C4-2B (cell line): ENCODE data around the gene NCK2.

Source experiments
- H3K27ac ChIP-seq: fragments of 450-650 bp; 2 replicates; pipeline ENCODE4 v1.5.1; 2017
- CTCF ChIP-seq: fragments of 450-650 bp; conservative IDR thresholded peaks from 2 replicates; pipeline ENCODE4 v1.5.1; 2017; ENCODE audit warnings: mild to moderate bottlenecking
- ZFX ChIP-seq: fragments of 450-650 bp; IDR thresholded peaks from 2 replicates; pipeline ENCODE4 v1.6.1; 2017

NCK2 gene

GRCh38 chr2:105870858-105871257 is 126.1 kb downstream of the NCK2 start:
- no peak overlapping the region for H3K27ac ChIP-seq
- TF ChIP-seq ZFX (no peak), CTCF (no peak)

GRCh38 chr2:105872142-105872728 is 127.5 kb downstream of the NCK2 start:
- no peak overlapping the region for H3K27ac ChIP-seq
- TF ChIP-seq ZFX (no peak), CTCF (no peak)

- TF ChIP-seq ZFX (no peak), CTCF (no peak)
- no peak overlapping the region for H3K27ac ChIP-seq
Measured at GRCh38 chr2:105872830-105873229, 128.1 kb downstream of the NCK2 start.

- no peak overlapping the region for H3K27ac ChIP-seq
- TF ChIP-seq ZFX = no peak
- TF ChIP-seq CTCF = no peak
Measured at GRCh38 chr2:105873281-105873680, 128.6 kb downstream of the NCK2 start.

- TF ChIP-seq ZFX (no peak), CTCF (no peak)
- no peak overlapping the region for H3K27ac ChIP-seq
Measured at GRCh38 chr2:105873721-105874120, 129.0 kb downstream of the NCK2 start.

GRCh38 chr2:105874466-105874865 is 129.8 kb downstream of the NCK2 start:
- H3K27ac ChIP-seq = no peak overlapping the region
- TF ChIP-seq CTCF (no peak), ZFX (no peak)

GRCh38 chr2:105875241-105875640 is 130.5 kb downstream of the NCK2 start:
- H3K27ac ChIP-seq = no peak overlapping the region
- no peak for TF ChIP-seq CTCF
- TF ChIP-seq ZFX = no peak
